ENCODE measurements around the gene SERBP1.
"Not testable (repeated sequence)": the region's sequence is repeated elsewhere in the genome, so short reads cannot be mapped to it uniquely, and the experiment has no call there.

Gene SERBP1

GRCh38 chr1:67459068-67459467 is 28.9 kb upstream of the SERBP1 start:
- DNase-seq, result no peak

DNA sequence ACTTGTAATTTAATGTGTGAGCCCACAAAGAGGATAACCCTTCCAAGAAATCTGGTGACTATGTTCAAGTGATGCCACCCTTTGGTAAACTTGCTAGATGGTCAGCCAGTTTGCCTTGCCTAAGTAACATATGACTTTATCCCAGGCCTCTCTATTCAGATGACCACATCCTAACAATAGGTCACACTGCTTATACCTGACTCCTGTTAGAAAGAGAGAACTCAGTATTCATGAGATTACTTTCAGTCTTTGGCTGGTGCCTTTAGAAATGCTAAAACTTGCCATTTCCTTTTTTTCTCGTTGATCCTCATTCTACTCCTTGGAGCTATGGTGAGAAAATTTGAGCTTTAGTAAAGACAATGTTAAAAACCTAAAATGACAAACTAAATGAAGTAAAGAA is 28.5 kb upstream of the SERBP1 start:
- no peak overlapping the region for H3K27ac Mint-ChIP-seq
- no peaks in the 10 kb centered on the region for H3K4me1 Mint-ChIP-seq (ENCODE audit: low read depth in 2 of 2)
- no peaks in the 10 kb centered on the region for H3K9me3 Mint-ChIP-seq
- H3K36me3 Mint-ChIP-seq (ENCODE audit: insufficient read depth), result no peaks in the 10 kb centered on the region
- DNase-seq (no peak), ATAC-seq (replicated peaks) (no peak)
- no peak overlapping the region for H3K4me3 Mint-ChIP-seq
- H3K27me3 Mint-ChIP-seq, result no peaks in the 10 kb centered on the region

More at GRCh38 chr1:67459068-67459467, 28.9 kb upstream of the SERBP1 start:
- Mint-ChIP-seq H3K36me3 (ENCODE audit: insufficient read depth) (no peaks in the 10 kb centered on the region), H3K27me3 (peaks cover 0 to 2% of the 10 kb centered on the region in 2 donors), H3K4me3 (no peak overlapping the region), H3K9me3 (no peaks in the 10 kb centered on the region), H3K4me1 (ENCODE audit: low read depth in 2 of 2) (no peaks in the 10 kb centered on the region), H3K27ac (no peak overlapping the region)
- no peak for ATAC-seq (replicated peaks)

GRCh38 chr1:67457247-67457646 is 27.0 kb upstream of the SERBP1 start:
- no peak overlapping the region for H3K4me3 Mint-ChIP-seq
- H3K9me3 Mint-ChIP-seq, result no peaks in the 10 kb centered on the region
- ATAC-seq (replicated peaks) (no peak), DNase-seq (no peak)
- H3K27me3 Mint-ChIP-seq, result no peaks in the 10 kb centered on the region
- no peaks in the 10 kb centered on the region for H3K4me1 Mint-ChIP-seq (ENCODE audit: low read depth in 2 of 2)
- no peak overlapping the region for H3K27ac Mint-ChIP-seq
- H3K36me3 Mint-ChIP-seq (ENCODE audit: insufficient read depth), result no peaks in the 10 kb centered on the region

GRCh38 chr1:67451815-67452214 is 21.6 kb upstream of the SERBP1 start:
- no peak overlapping the region for H3K4me3 Mint-ChIP-seq
- DNase-seq, result no peak
- no peak for ATAC-seq (replicated peaks)
- peaks cover 2% of the 10 kb centered on the region for H3K36me3 Mint-ChIP-seq (ENCODE audit: insufficient read depth)
- no peak overlapping the region for H3K27ac Mint-ChIP-seq
- H3K27me3 Mint-ChIP-seq, result peaks cover 6 to 9% of the 10 kb centered on the region in 2 donors
- no peaks in the 10 kb centered on the region for H3K9me3 Mint-ChIP-seq
- peaks cover 0 to 1% of the 10 kb centered on the region in 2 donors for H3K4me1 Mint-ChIP-seq (ENCODE audit: low read depth in 2 of 2)

- no peak for ATAC-seq (replicated peaks)
- H3K4me1 Mint-ChIP-seq (ENCODE audit: low read depth in 2 of 2), result peaks cover 0 to 1% of the 10 kb centered on the region in 2 donors
- H3K36me3 Mint-ChIP-seq (ENCODE audit: insufficient read depth), result peaks cover 2% of the 10 kb centered on the region
- no peak for DNase-seq
- no peak overlapping the region for H3K27ac Mint-ChIP-seq
- H3K9me3 Mint-ChIP-seq, result no peaks in the 10 kb centered on the region
- H3K27me3 Mint-ChIP-seq, result peaks cover 6 to 9% of the 10 kb centered on the region in 2 donors
- H3K4me3 Mint-ChIP-seq, result no peak overlapping the region
Observed at GRCh38 chr1:67451356-67451755, 21.2 kb upstream of the SERBP1 start.

DNA sequence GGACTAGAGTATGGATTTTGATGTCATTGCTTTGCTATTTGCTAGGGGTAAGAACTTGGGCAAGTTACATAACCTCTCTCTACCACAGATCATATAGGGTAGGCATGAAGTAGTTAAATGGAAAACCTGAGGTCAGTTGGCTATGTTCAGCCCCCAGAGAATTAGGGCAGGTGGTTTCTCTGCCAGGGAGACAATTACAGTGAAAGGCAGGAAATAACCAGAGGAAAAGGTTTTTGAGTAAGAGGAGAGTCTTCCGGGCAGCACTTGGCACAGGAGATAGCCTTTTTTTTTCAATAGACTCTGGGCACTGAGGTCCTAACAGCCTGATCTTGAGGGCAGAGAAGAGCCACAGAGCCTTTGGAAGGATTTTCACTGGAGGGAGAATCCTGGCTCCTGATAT is 16.7 kb upstream of the SERBP1 start:
- ATAC-seq (replicated peaks) (no peak), DNase-seq (no peak)
- no peaks in the 10 kb centered on the region for H3K9me3 Mint-ChIP-seq
- H3K36me3 Mint-ChIP-seq (ENCODE audit: insufficient read depth), result peaks cover 2% of the 10 kb centered on the region
- H3K27ac Mint-ChIP-seq, result no peak overlapping the region
- H3K4me1 Mint-ChIP-seq (ENCODE audit: low read depth in 2 of 2), result peaks cover 0 to 1% of the 10 kb centered on the region in 2 donors
- H3K4me3 Mint-ChIP-seq, result no peak overlapping the region
- peaks cover 6 to 9% of the 10 kb centered on the region in 2 donors for H3K27me3 Mint-ChIP-seq

DNA sequence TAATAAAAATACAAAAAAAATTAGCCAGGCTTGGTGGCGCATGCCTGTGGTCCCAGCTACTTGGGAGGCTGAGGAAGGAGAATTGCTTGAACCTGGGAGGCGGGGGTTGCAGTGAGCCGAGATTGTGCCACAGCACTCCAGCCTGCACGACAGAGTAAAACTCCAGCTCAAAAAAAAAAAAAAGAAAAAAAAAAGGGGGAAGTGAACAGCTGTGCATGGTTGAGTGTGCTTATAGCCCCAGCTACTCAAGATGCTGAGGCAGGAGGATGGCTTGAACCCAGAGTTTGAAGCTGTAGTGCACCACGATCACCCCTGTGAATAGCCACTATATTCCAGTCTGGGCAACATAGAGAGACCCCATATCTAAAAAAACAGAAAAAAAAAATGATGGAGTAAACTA is 15.8 kb upstream of the SERBP1 start:
- H3K9me3 Mint-ChIP-seq; ATAC-seq (replicated peaks); H3K27ac Mint-ChIP-seq; H3K4me3 Mint-ChIP-seq; H3K36me3 Mint-ChIP-seq (ENCODE audit: insufficient read depth); DNase-seq; H3K4me1 Mint-ChIP-seq (ENCODE audit: low read depth in 2 of 2); H3K27me3 Mint-ChIP-seq: not testable (repeated sequence)

- H3K27me3 Mint-ChIP-seq, result no peaks in the 10 kb centered on the region
- no peak overlapping the region for H3K27ac Mint-ChIP-seq
- H3K4me3 Mint-ChIP-seq, result no peak overlapping the region
- no peaks in the 10 kb centered on the region for H3K36me3 Mint-ChIP-seq (ENCODE audit: insufficient read depth)
- DNase-seq (no peak), ATAC-seq (replicated peaks) (no peak)
- no peaks in the 10 kb centered on the region for H3K4me1 Mint-ChIP-seq (ENCODE audit: low read depth in 2 of 2)
- H3K9me3 Mint-ChIP-seq, result no peaks in the 10 kb centered on the region
Observed at GRCh38 chr1:67441739-67442281, 11.6 kb upstream of the SERBP1 start.

GRCh38 chr1:67441183-67441582 is 11.0 kb upstream of the SERBP1 start:
- Mint-ChIP-seq H3K4me1 (ENCODE audit: low read depth in 2 of 2) (no peaks in the 10 kb centered on the region), H3K36me3 (ENCODE audit: insufficient read depth) (no peaks in the 10 kb centered on the region), H3K4me3 (no peak overlapping the region), H3K27ac (no peak overlapping the region), H3K9me3 (no peaks in the 10 kb centered on the region), H3K27me3 (no peaks in the 10 kb centered on the region)
- ATAC-seq (replicated peaks) (no peak), DNase-seq (no peak)

DNA sequence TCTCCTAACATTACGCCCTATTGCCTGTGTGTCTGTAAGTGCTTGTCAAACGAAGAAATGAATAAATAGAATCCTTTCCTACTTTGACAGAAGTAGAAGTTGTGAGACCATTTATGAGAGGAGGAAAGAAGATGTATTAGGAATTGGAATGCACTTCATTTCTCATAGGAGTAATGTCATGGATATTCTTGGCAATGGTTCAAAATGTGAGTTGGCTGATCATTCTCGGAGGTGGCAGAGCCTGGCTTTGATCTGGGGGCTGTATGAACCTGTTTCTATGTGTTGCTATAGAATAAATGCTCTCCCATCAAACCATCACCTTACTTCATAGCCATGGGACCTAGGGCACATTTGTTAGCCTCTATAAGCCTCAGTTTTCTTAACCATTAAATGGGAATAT is 10.1 kb upstream of the SERBP1 start:
- Mint-ChIP-seq H3K9me3 (no peaks in the 10 kb centered on the region), H3K4me3 (no peak overlapping the region), H3K27me3 (no peaks in the 10 kb centered on the region), H3K36me3 (ENCODE audit: insufficient read depth) (no peaks in the 10 kb centered on the region), H3K4me1 (ENCODE audit: low read depth in 2 of 2) (no peaks in the 10 kb centered on the region), H3K27ac (no peak overlapping the region)
- ATAC-seq (replicated peaks), result no peak
- DNase-seq, result no peak

GRCh38 chr1:67439277-67440029 is 9.3 kb upstream of the SERBP1 start:
- no peak for DNase-seq
- Mint-ChIP-seq H3K27ac (no peak overlapping the region), H3K9me3 (no peaks in the 10 kb centered on the region), H3K36me3 (ENCODE audit: insufficient read depth) (no peaks in the 10 kb centered on the region), H3K27me3 (no peaks in the 10 kb centered on the region), H3K4me1 (ENCODE audit: low read depth in 2 of 2) (no peaks in the 10 kb centered on the region), H3K4me3 (no peak overlapping the region)
- no peak for ATAC-seq (replicated peaks)

DNA sequence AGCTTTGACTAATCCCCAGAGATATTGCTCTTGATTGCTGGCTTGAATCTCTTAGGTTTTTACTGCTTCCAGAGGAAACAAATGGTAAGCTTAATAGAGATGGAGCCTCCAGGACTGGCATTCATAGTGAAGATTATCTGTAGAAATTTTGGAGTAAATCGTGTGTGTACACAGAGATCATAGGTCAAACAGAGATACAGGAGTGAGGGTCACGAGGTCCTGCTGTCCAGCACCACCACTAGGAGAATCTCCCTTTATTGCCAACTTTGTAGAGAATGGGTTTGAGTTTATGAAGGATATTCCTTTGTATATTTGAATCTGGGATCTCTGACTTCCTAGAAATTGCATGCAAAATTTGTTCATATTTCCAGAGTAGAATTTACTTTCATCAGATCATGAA is 7.8 kb upstream of the SERBP1 start:
- H3K36me3 Mint-ChIP-seq (ENCODE audit: insufficient read depth), result no peaks in the 10 kb centered on the region
- H3K4me1 Mint-ChIP-seq (ENCODE audit: low read depth in 2 of 2), result no peaks in the 10 kb centered on the region
- no peak overlapping the region for H3K4me3 Mint-ChIP-seq
- no peak overlapping the region for H3K27ac Mint-ChIP-seq
- DNase-seq (no peak), ATAC-seq (replicated peaks) (no peak)
- no peaks in the 10 kb centered on the region for H3K9me3 Mint-ChIP-seq
- H3K27me3 Mint-ChIP-seq, result no peaks in the 10 kb centered on the region

GRCh38 chr1:67436511-67437055 is 6.4 kb upstream of the SERBP1 start:
- Mint-ChIP-seq H3K27ac (no peak overlapping the region), H3K9me3 (no peaks in the 10 kb centered on the region), H3K4me3 (no peak overlapping the region), H3K4me1 (ENCODE audit: low read depth in 2 of 2) (peaks cover 6 to 7% of the 10 kb centered on the region in 2 donors), H3K36me3 (ENCODE audit: insufficient read depth) (no peaks in the 10 kb centered on the region), H3K27me3 (no peaks in the 10 kb centered on the region)
- no peak for DNase-seq
- ATAC-seq (replicated peaks), result no peak

- Mint-ChIP-seq H3K27me3 (no peaks in the 10 kb centered on the region), H3K27ac (no peak overlapping the region), H3K9me3 (no peaks in the 10 kb centered on the region), H3K4me1 (ENCODE audit: low read depth in 2 of 2) (peaks cover 11 to 12% of the 10 kb centered on the region in 2 donors), H3K4me3 (no peak overlapping the region), H3K36me3 (ENCODE audit: insufficient read depth) (peaks cover 17% of the 10 kb centered on the region)
- DNase-seq (no peak), ATAC-seq (replicated peaks) (no peak)
Observed at GRCh38 chr1:67434491-67434890, 4.3 kb upstream of the SERBP1 start.

Measured in effector memory CD8-positive, alpha-beta T cell (primary cell).